IMR-90 (cell line): ENCODE results near the gene DBH.

Source experiments
- MXI1 ChIP-seq: IDR thresholded peaks from 2 replicates; pipeline ENCODE4 v1.6.1; 2012; ENCODE audit warnings: low read depth, mild to moderate bottlenecking, low read length, moderate library complexity, borderline replicate concordance
- POLR2A ChIP-seq: IDR thresholded peaks from 2 replicates; pipeline ENCODE4 v1.6.1; 2012; ENCODE audit warnings: mild to moderate bottlenecking, low read depth, low read length
- RAD21 ChIP-seq: IDR thresholded peaks from 2 replicates; pipeline ENCODE4 v1.6.1; 2012; ENCODE audit warnings: low read length, improper control_type of control experiment
- TF ChIP-seq, protein P1 (sequence below): conservative IDR thresholded peaks from 2 replicates; pipeline ENCODE4 v1.5.1; 2012; ENCODE audit warnings: mild to moderate bottlenecking, low read depth, low read length, improper control_type of control experiment

DNA sequence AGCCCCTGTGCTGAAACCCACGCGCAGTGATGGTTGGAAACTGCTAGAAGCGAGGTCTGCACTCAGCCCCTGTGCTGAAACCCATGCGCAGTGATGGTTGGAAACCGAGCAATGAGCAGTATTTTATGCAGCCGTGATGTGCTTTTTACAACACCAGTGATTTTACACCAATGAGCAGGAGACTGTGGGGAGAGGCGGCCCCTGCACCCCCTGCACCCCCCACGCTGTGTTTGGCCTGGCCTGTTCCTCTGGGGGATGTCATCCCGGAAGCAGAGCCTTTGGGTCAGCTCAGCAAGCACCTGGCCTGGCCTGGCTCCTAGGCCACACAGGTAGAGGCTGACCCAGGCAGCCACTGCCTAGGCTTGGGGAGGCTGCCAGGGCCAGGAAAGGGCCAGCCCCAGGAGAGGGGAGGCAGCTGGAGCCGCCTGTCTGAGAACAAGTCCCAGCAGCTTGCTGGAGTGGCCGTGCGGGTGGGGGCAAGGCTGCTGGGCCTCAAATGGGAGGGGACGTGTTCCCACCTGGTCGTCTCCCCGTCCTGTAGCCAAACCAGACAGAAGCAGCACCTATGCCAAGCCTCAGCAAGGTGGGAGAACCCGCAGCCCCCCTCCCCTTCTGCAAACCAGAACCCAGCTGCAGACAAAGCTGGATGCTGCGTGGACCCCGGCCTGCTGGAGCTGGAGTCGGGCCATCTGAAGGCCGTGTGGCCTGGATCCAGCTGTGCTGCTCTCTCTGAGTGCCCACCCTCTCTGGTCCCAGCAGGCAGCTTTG is 46.8 kb downstream of the DBH start:
- TF ChIP-seq MXI1 = no peak
- TF ChIP-seq POLR2A = no peak
- TF ChIP-seq, protein P1, sequence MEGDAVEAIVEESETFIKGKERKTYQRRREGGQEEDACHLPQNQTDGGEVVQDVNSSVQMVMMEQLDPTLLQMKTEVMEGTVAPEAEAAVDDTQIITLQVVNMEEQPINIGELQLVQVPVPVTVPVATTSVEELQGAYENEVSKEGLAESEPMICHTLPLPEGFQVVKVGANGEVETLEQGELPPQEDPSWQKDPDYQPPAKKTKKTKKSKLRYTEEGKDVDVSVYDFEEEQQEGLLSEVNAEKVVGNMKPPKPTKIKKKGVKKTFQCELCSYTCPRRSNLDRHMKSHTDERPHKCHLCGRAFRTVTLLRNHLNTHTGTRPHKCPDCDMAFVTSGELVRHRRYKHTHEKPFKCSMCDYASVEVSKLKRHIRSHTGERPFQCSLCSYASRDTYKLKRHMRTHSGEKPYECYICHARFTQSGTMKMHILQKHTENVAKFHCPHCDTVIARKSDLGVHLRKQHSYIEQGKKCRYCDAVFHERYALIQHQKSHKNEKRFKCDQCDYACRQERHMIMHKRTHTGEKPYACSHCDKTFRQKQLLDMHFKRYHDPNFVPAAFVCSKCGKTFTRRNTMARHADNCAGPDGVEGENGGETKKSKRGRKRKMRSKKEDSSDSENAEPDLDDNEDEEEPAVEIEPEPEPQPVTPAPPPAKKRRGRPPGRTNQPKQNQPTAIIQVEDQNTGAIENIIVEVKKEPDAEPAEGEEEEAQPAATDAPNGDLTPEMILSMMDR = no peak
- no peak for TF ChIP-seq RAD21
